Stimulated activated naive CD4-positive, alpha-beta T cell (primary cell): Measurements from ENCODE around the gene ANKEF1.
"Not testable (repeated sequence)": the region's sequence is repeated elsewhere in the genome, so short reads cannot be mapped to it uniquely, and the experiment has no call there.

ENCODE experiments used
- DNase-seq, 6 experiments: peaks; one replicate each; lab custom pipeline; 2025; lab: John Stamatoyannopoulos, UW

The ANKEF1 gene

GRCh38 chr20:10033905-10034650 is 709 bp upstream of the ANKEF1 start:
- DNase-seq, result no peak

GRCh38 chr20:10036321-10036720 is 1.5 kb downstream of the ANKEF1 start:
- DNase-seq, result not testable (repeated sequence)

- DNase-seq, result no peak
These were observed 5.5 kb downstream of the ANKEF1 start for GRCh38 chr20:10040070-10040975.

GRCh38 chr20:10042086-10042485 is 7.3 kb downstream of the ANKEF1 start:
- DNase-seq, result no peak

- DNase-seq, result no peak
These were observed 12.6 kb downstream of the ANKEF1 start for GRCh38 chr20:10047427-10047826.

- no peak for DNase-seq
These were observed 16.4 kb downstream of the ANKEF1 start for GRCh38 chr20:10051185-10051584.

- DNase-seq, result no peak
These were observed 24.2 kb downstream of the ANKEF1 start for GRCh38 chr20:10059006-10059405.

- no peak for DNase-seq
These were observed 25.4 kb downstream of the ANKEF1 start for GRCh38 chr20:10060226-10060625.

GRCh38 chr20:10061641-10062040 is 26.9 kb downstream of the ANKEF1 start:
- DNase-seq, result no peak

- DNase-seq, result no peak
These were observed 28.7 kb downstream of the ANKEF1 start for GRCh38 chr20:10063482-10063881.

GRCh38 chr20:10064611-10065010 is 29.8 kb downstream of the ANKEF1 start:
- DNase-seq, result no peak

- DNase-seq, result no peak
These were observed 30.5 kb downstream of the ANKEF1 start for GRCh38 chr20:10065154-10065833.

GRCh38 chr20:10067321-10067720 is 32.5 kb downstream of the ANKEF1 start:
- no peak for DNase-seq

GRCh38 chr20:10074513-10074912 is 39.7 kb downstream of the ANKEF1 start:
- no peak for DNase-seq

- DNase-seq, result no peak
These were observed 40.8 kb downstream of the ANKEF1 start for GRCh38 chr20:10075606-10076005.

GRCh38 chr20:10076126-10077080 is 41.6 kb downstream of the ANKEF1 start:
- no peak for DNase-seq

- DNase-seq, result peak in 1 of 6 experiments; percentile 3
These were observed 42.3 kb downstream of the ANKEF1 start for GRCh38 chr20:10077081-10077471.

- DNase-seq, result no peak
These were observed 43.1 kb downstream of the ANKEF1 start for GRCh38 chr20:10077886-10078285.

- no peak for DNase-seq
These were observed 43.6 kb downstream of the ANKEF1 start for GRCh38 chr20:10078403-10078802.

- no peak for DNase-seq
These were observed 45.2 kb downstream of the ANKEF1 start for GRCh38 chr20:10079964-10080363.

GRCh38 chr20:10080574-10080973 is 45.8 kb downstream of the ANKEF1 start:
- no peak for DNase-seq
